Progenitor cell of endocrine pancreas (in vitro differentiated cells): Measurements from ENCODE around the gene RPH3AL. TPM values are rescaled to one million over a fixed set of nuclear protein-coding genes. Genes with fewer than 3 reads are reported as not detected.
"Not testable (repeated sequence)": the region's sequence is repeated elsewhere in the genome, so short reads cannot be mapped to it uniquely, and the experiment has no call there.

ENCODE experiments used
- DNase-seq: peaks from one replicate; pipeline ENCODE4 v3.0.0; 2021; ENCODE audit warnings: low spot score; ENCODE audit not compliant: unreplicated experiment
- H3K27ac Mint-ChIP-seq: 2 replicates; pipeline ENCODE4 v1.8.0; 2021; ENCODE audit warnings: mild to moderate bottlenecking, moderate library complexity, mixed read lengths
- H3K27me3 Mint-ChIP-seq: 2 replicates; pipeline ENCODE4 v1.8.0; 2021; ENCODE audit warnings: mixed read lengths
- H3K36me3 Mint-ChIP-seq: 2 replicates; pipeline ENCODE4 v1.8.0; 2022; ENCODE audit warnings: mixed read lengths; ENCODE audit not compliant: insufficient read depth
- H3K4me1 Mint-ChIP-seq: 2 replicates; pipeline ENCODE4 v1.8.0; 2021; ENCODE audit warnings: low read depth, mixed read lengths
- H3K4me3 Mint-ChIP-seq: 2 replicates; pipeline ENCODE4 v1.8.0; 2021; ENCODE audit warnings: low read depth, mild to moderate bottlenecking, moderate library complexity, mixed read lengths
- H3K9me3 Mint-ChIP-seq: 2 replicates; pipeline ENCODE4 v1.8.0; 2021; ENCODE audit warnings: low read depth, mixed read lengths
- total RNA-seq: library from RNA; stranded (reverse); gene quantifications from 2 replicates; pipeline ENCODE4 v1.2.1, GENCODE V29; 2021
- TF ChIP-seq, protein P1 (sequence below): fragments of 200-600 bp; sonication (generic); IDR thresholded peaks from one replicate; pipeline ENCODE4 v1.5.0; 2021; ENCODE audit warnings: antibody characterized with exemption, mild to moderate bottlenecking; ENCODE audit not compliant: unreplicated experiment

Gene RPH3AL
- total RNA-seq, 1 donor from 2014 or later: 47.6 TPM

- H3K4me1 Mint-ChIP-seq: peaks cover 3% of the 10 kb centered on the region
- no peaks in the 10 kb centered on the region for H3K9me3 Mint-ChIP-seq
- H3K27ac Mint-ChIP-seq: no peak overlapping the region
- peaks cover 3% of the 10 kb centered on the region for H3K36me3 Mint-ChIP-seq
- H3K4me3 Mint-ChIP-seq: no peak overlapping the region
- DNase-seq: no peak
- peaks cover 35% of the 10 kb centered on the region for H3K27me3 Mint-ChIP-seq
- TF ChIP-seq, protein P1, sequence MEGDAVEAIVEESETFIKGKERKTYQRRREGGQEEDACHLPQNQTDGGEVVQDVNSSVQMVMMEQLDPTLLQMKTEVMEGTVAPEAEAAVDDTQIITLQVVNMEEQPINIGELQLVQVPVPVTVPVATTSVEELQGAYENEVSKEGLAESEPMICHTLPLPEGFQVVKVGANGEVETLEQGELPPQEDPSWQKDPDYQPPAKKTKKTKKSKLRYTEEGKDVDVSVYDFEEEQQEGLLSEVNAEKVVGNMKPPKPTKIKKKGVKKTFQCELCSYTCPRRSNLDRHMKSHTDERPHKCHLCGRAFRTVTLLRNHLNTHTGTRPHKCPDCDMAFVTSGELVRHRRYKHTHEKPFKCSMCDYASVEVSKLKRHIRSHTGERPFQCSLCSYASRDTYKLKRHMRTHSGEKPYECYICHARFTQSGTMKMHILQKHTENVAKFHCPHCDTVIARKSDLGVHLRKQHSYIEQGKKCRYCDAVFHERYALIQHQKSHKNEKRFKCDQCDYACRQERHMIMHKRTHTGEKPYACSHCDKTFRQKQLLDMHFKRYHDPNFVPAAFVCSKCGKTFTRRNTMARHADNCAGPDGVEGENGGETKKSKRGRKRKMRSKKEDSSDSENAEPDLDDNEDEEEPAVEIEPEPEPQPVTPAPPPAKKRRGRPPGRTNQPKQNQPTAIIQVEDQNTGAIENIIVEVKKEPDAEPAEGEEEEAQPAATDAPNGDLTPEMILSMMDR: no peak
These were observed 153.4 kb downstream of the RPH3AL start for GRCh38 chr17:199191-199604.

GRCh38 chr17:198225-198624, 154.4 kb downstream of the RPH3AL start:
- H3K27me3 Mint-ChIP-seq: peaks cover 35% of the 10 kb centered on the region
- DNase-seq, H3K27ac Mint-ChIP-seq, H3K4me3 Mint-ChIP-seq, H3K9me3 Mint-ChIP-seq, H3K36me3 Mint-ChIP-seq, H3K4me1 Mint-ChIP-seq: not testable (repeated sequence)

- Mint-ChIP-seq H3K27ac (no peak overlapping the region), H3K36me3 (peaks cover 3% of the 10 kb centered on the region), H3K4me3 (no peak overlapping the region), H3K27me3 (peaks cover 35% of the 10 kb centered on the region), H3K4me1 (peaks cover 3% of the 10 kb centered on the region), H3K9me3 (no peaks in the 10 kb centered on the region)
- TF ChIP-seq, protein P1: no peak
- DNase-seq: no peak
These were observed 155.3 kb downstream of the RPH3AL start for GRCh38 chr17:197352-197751.

- DNase-seq: no peak
- Mint-ChIP-seq H3K4me1 (peaks cover 3% of the 10 kb centered on the region), H3K9me3 (no peaks in the 10 kb centered on the region), H3K4me3 (no peak overlapping the region), H3K36me3 (peaks cover 3% of the 10 kb centered on the region), H3K27me3 (peaks cover 24% of the 10 kb centered on the region), H3K27ac (no peak overlapping the region)
- TF ChIP-seq, protein P1: no peak
These were observed 157.6 kb downstream of the RPH3AL start for GRCh38 chr17:194828-195602.

DNA sequence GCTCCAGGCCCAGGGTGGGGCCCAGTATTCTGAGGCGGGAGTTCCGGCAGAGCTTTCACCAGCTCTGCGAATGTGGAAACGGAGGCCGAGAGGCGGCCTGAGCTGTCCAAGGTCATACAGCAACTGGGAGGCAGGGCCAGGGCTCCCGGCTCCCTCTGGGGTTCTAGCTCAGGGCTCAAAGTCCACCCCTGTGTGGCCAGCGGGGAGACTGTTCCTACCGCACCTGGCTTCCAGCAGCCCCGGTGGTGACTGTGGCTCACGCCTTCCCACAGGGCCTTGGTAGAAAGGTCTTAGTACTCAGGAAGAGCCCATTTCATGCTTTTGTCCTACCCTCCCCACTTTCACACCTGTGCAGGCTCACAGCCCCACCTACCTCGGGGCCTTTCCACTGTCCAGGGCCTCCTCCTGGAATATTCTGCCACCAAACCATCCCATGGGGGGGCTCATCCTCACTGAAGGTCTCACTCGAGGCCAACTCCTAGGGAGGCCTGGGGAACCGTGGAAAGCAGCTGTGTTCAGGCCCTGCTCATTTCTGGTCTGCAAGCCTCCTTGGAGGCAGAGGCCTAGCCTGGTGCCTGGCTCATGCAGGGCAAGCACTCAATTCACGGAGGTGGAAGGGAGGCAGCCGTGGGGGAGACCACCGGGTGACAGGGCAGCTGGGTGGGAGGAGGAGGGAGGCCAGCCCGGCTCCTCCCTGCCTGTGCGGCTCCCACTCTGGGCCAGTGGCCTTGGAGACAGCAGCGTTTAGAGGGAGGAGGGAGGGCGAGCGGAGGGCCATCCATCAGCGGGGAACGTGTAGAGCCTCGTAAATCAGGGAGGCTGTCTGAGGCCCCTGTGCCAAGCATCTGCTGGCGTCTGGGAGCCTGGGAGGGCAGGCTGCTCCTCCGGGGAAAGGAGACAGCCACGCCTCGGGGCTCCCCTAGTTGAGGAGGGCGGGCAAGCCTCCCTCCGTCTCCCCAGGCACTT, 158.5 kb downstream of the RPH3AL start:
- H3K4me1 Mint-ChIP-seq: no peaks in the 10 kb centered on the region
- peaks cover 20% of the 10 kb centered on the region for H3K27me3 Mint-ChIP-seq
- H3K4me3 Mint-ChIP-seq: no peak overlapping the region
- DNase-seq: no peak
- H3K9me3 Mint-ChIP-seq: no peaks in the 10 kb centered on the region
- H3K27ac Mint-ChIP-seq: peak overlapping the region; percentile 78
- TF ChIP-seq, protein P1: no peak
- peaks cover 3% of the 10 kb centered on the region for H3K36me3 Mint-ChIP-seq
